ENCODE measurements around the gene CHRNB1.

Gene CHRNB1

DNA sequence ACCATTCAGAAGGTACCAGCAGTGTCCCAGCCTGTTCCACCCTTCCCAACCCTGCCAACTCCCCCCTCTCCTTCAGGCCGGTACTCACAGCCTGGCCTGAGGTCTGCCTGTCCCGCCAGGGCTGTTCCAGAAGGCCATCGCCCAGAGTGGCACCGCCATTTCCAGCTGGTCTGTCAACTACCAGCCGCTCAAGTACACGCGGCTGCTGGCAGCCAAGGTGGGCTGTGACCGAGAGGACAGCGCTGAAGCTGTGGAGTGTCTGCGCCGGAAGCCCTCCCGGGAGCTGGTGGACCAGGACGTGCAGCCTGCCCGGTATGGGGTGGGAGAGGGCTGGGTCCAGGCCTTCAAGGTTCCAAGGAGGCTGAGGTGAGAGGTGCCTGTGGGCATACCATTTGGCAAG is 30.0 kb upstream of the CHRNB1 start:
- no peak for DNase-seq (ENCODE audit: low read depth)
- TF ChIP-seq POLR2A (IDR thresholded peaks at IDR 0.05; ENCODE audit: extremely low read depth, insufficient read length) (no peak), MYC (IDR thresholded peaks at IDR 0.05; ENCODE audit: low read depth, low read length) (no peak)
- TF ChIP-seq, protein P1, sequence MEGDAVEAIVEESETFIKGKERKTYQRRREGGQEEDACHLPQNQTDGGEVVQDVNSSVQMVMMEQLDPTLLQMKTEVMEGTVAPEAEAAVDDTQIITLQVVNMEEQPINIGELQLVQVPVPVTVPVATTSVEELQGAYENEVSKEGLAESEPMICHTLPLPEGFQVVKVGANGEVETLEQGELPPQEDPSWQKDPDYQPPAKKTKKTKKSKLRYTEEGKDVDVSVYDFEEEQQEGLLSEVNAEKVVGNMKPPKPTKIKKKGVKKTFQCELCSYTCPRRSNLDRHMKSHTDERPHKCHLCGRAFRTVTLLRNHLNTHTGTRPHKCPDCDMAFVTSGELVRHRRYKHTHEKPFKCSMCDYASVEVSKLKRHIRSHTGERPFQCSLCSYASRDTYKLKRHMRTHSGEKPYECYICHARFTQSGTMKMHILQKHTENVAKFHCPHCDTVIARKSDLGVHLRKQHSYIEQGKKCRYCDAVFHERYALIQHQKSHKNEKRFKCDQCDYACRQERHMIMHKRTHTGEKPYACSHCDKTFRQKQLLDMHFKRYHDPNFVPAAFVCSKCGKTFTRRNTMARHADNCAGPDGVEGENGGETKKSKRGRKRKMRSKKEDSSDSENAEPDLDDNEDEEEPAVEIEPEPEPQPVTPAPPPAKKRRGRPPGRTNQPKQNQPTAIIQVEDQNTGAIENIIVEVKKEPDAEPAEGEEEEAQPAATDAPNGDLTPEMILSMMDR (IDR thresholded peaks at IDR 0.05; ENCODE audit: low read depth, low read length), result no peak
- TF ChIP-seq, protein P2, sequence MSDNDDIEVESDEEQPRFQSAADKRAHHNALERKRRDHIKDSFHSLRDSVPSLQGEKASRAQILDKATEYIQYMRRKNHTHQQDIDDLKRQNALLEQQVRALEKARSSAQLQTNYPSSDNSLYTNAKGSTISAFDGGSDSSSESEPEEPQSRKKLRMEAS (IDR thresholded peaks at IDR 0.05; ENCODE audit: low read depth, low read length), result no peak
- H3K4me3 ChIP-seq (ENCODE audit: low read depth, low read length), result no peak overlapping the region

DNA sequence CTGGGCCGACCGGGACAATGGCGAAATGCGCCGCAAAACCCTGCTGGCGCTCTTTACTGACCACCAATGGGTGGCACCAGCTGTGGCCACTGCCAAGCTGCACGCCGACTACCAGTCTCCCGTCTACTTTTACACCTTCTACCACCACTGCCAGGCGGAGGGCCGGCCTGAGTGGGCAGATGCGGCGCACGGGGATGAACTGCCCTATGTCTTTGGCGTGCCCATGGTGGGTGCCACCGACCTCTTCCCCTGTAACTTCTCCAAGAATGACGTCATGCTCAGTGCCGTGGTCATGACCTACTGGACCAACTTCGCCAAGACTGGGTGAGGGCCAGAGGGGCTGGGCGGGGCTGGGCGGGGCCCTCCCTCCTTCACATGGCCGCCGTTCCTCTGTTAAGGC is 29.1 kb upstream of the CHRNB1 start:
- no peak overlapping the region for H3K4me3 ChIP-seq (ENCODE audit: low read depth, low read length)
- TF ChIP-seq POLR2A (IDR thresholded peaks at IDR 0.05; ENCODE audit: extremely low read depth, insufficient read length), result no peak
- no peak for TF ChIP-seq MYC (IDR thresholded peaks at IDR 0.05; ENCODE audit: low read depth, low read length)
- TF ChIP-seq, protein P2 (IDR thresholded peaks at IDR 0.05; ENCODE audit: low read depth, low read length), result no peak
- TF ChIP-seq, protein P1 (IDR thresholded peaks at IDR 0.05; ENCODE audit: low read depth, low read length), result no peak
- no peak for DNase-seq (ENCODE audit: low read depth)

DNA sequence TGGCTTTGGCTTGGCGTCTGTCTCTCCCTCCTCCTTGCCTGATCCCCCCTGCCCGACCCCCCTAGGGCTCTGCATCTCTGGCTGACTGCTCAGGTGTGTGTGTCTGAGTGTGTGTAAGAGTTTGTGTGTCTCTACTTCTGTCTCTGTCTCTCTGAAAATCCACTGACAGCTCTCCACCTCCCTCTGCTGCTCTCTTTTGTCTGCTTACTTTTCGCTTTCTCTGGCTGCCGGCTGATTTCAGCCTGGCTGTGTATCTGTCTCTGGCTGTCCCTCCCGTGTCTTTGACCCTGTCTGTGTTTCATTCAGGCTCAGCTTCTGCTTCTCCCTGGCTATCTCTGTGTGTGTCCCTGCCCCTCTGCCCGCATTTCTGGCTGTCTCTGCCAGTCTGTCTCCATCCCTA is 28.5 kb upstream of the CHRNB1 start:
- no peak for DNase-seq (ENCODE audit: low read depth)
- TF ChIP-seq POLR2A (IDR thresholded peaks at IDR 0.05; ENCODE audit: extremely low read depth, insufficient read length), result no peak
- TF ChIP-seq, protein P1 (IDR thresholded peaks at IDR 0.05; ENCODE audit: low read depth, low read length), result no peak
- TF ChIP-seq, protein P2 (IDR thresholded peaks at IDR 0.05; ENCODE audit: low read depth, low read length), result no peak
- no peak for TF ChIP-seq MYC (IDR thresholded peaks at IDR 0.05; ENCODE audit: low read depth, low read length)
- no peak overlapping the region for H3K4me3 ChIP-seq (ENCODE audit: low read depth, low read length)

DNA sequence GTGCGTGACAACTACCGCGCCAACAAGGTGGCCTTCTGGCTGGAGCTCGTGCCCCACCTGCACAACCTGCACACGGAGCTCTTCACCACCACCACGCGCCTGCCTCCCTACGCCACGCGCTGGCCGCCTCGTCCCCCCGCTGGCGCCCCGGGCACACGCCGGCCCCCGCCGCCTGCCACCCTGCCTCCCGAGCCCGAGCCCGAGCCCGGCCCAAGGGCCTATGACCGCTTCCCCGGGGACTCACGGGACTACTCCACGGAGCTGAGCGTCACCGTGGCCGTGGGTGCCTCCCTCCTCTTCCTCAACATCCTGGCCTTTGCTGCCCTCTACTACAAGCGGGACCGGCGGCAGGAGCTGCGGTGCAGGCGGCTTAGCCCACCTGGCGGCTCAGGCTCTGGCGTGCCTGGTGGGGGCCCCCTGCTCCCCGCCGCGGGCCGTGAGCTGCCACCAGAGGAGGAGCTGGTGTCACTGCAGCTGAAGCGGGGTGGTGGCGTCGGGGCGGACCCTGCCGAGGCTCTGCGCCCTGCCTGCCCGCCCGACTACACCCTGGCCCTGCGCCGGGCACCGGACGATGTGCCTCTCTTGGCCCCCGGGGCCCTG is 27.7 kb upstream of the CHRNB1 start:
- H3K4me3 ChIP-seq (ENCODE audit: low read depth, low read length), result no peak overlapping the region
- DNase-seq (ENCODE audit: low read depth), result no peak
- TF ChIP-seq, protein P1 (IDR thresholded peaks at IDR 0.05; ENCODE audit: low read depth, low read length), result no peak
- no peak for TF ChIP-seq MYC (IDR thresholded peaks at IDR 0.05; ENCODE audit: low read depth, low read length)
- TF ChIP-seq, protein P2 (IDR thresholded peaks at IDR 0.05; ENCODE audit: low read depth, low read length), result no peak
- TF ChIP-seq POLR2A (IDR thresholded peaks at IDR 0.05; ENCODE audit: extremely low read depth, insufficient read length), result no peak

DNA sequence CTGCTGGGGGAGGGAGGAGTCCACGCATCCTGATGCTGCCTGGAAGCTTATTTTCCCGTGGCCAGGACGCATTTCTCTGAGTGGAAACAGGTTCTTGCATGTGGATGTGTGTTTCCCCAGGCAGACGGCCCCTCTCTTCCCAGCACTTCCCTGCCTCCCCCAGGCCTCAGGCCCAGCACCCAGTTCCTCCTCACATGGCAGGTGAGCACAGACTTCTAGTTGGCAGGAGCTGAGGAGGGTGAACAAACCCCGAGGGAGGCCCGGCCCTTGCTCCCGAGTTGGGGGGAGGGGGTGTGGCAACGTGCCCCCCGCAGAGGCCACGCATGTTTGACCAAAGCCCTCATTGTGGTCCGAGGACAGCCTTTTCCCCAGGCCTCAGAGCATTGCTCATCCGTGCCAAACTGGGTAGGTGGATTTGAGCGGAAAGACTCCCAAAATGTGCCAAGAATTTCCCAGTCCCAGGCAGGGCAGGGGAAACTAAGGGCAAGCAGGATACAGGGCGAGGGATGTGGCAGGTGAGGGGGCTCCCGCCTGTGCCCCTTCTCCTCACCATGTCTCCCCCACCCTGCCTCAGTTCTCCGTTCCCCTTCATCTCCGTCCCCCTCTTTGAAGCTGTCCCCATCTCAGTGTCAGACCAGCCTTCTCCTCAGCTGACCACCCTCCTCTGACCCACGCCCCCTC is 26.2 kb upstream of the CHRNB1 start:
- no peak for TF ChIP-seq POLR2A (IDR thresholded peaks at IDR 0.05; ENCODE audit: extremely low read depth, insufficient read length)
- TF ChIP-seq, protein P2 (IDR thresholded peaks at IDR 0.05; ENCODE audit: low read depth, low read length), result no peak
- TF ChIP-seq, protein P1 (IDR thresholded peaks at IDR 0.05; ENCODE audit: low read depth, low read length), result no peak

More for the DNA sequence above, 26.2 kb upstream of the CHRNB1 start:
- H3K4me3 ChIP-seq (ENCODE audit: low read depth, low read length), result no peak overlapping the region
- DNase-seq (ENCODE audit: low read depth), result no peak
